HG03342 (cell line): ENCODE results near the gene WDR27.

Source experiments
- ATAC-seq: cut with Tn5 transposase; IDR thresholded peaks from one replicate; pipeline ENCODE4 v1.9.1; 2021; ENCODE audit warnings: mild to moderate bottlenecking, moderate library complexity; ENCODE audit not compliant: unreplicated experiment

The WDR27 gene

GRCh38 chr6:169641461-169642085, 60.3 kb downstream of the WDR27 start:
- no peak for ATAC-seq

GRCh38 chr6:169640983-169641382, 60.8 kb downstream of the WDR27 start:
- no peak for ATAC-seq

GRCh38 chr6:169640351-169640852, 61.4 kb downstream of the WDR27 start:
- ATAC-seq: no peak

GRCh38 chr6:169639653-169640278, 62.1 kb downstream of the WDR27 start:
- no peak for ATAC-seq

- ATAC-seq: no peak
Observed at GRCh38 chr6:169638915-169639314, 62.9 kb downstream of the WDR27 start.

GRCh38 chr6:169638388-169638787, 63.4 kb downstream of the WDR27 start:
- no peak for ATAC-seq

GRCh38 chr6:169635345-169635744, 66.5 kb downstream of the WDR27 start:
- ATAC-seq: no peak

GRCh38 chr6:169632841-169633240, 69.0 kb downstream of the WDR27 start:
- ATAC-seq: no peak

GRCh38 chr6:169629256-169629655, 72.6 kb downstream of the WDR27 start:
- ATAC-seq: no peak

GRCh38 chr6:169627736-169628607, 73.9 kb downstream of the WDR27 start:
- ATAC-seq: no peak

GRCh38 chr6:169626649-169627048, 75.2 kb downstream of the WDR27 start:
- no peak for ATAC-seq

- ATAC-seq: no peak
Observed at GRCh38 chr6:169626169-169626568, 75.7 kb downstream of the WDR27 start.

- no peak for ATAC-seq
Observed at GRCh38 chr6:169625376-169625775, 76.5 kb downstream of the WDR27 start.

GRCh38 chr6:169624785-169625184, 77.0 kb downstream of the WDR27 start:
- ATAC-seq: no peak

- ATAC-seq: no peak
Observed at GRCh38 chr6:169623975-169624374, 77.9 kb downstream of the WDR27 start.

GRCh38 chr6:169623343-169623742, 78.5 kb downstream of the WDR27 start:
- no peak for ATAC-seq

GRCh38 chr6:169622618-169623017, 79.2 kb downstream of the WDR27 start:
- ATAC-seq: no peak

- ATAC-seq: no peak
Observed at GRCh38 chr6:169621311-169621710, 80.5 kb downstream of the WDR27 start.

- ATAC-seq: no peak
Observed at GRCh38 chr6:169620171-169621130, 81.4 kb downstream of the WDR27 start.

- no peak for ATAC-seq
Observed at GRCh38 chr6:169619650-169620049, 82.2 kb downstream of the WDR27 start.
